ENCODE results near the gene LRRC75A. TPM values are rescaled to one million over a fixed set of nuclear protein-coding genes. Genes with fewer than 3 reads are reported as not detected.

LRRC75A gene
- total and polyA plus RNA-seq, 2 of the 8 experiments (the other 6 are each of a cell fraction or from before 2014, with no cell fraction given), result 9.7 to 9.9 TPM

- ChIA-PET CTCF (ENCODE audit: partially characterized antibody) (interaction anchor here (1.2 to 34.1 kb wide), 2 partner anchors 60 to 69 kb away, joined by 4 to 941 read pairs; no protein-coding TSS in a partner anchor), POLR2A (ENCODE audit: partially characterized antibody) (interaction anchor here (1.1 to 1.4 kb wide), 2 partner anchors 87 to 88 kb away, joined by 3 read pairs; no protein-coding TSS in a partner anchor)
- no peak overlapping the region for H2BK12ac ChIP-seq (ENCODE audit: low read depth, low read length)
- H3K4me3 ChIP-seq (ENCODE audit: extremely low read depth in 1 of 4, insufficient read depth in 2 of 4, low read depth in 3 of 4, low read length in 4 of 4), result no peak overlapping the region
- H3K4ac ChIP-seq (replicated peaks; ENCODE audit: insufficient read length, low read depth, low read length), result no peak overlapping the region
- no peak overlapping the region for H3K9ac ChIP-seq (replicated peaks in 1 of 4; ENCODE audit: extremely low read depth in 1 of 4, low read depth in 3 of 4, low read length in 3 of 4)
- no peaks in the 10 kb centered on the region for H3K36me3 ChIP-seq (ENCODE audit: control insufficient read depth in 2 of 4, insufficient read depth in 4 of 4, low read length in 3 of 4)
- FAIRE-seq (no peak), DNase-seq (ENCODE audit: low read depth in 1 of 2, low spot score in 2 of 2) (no peak)
- H4K20me1 ChIP-seq (replicated peaks in 1 of 2; ENCODE audit: control insufficient read depth in 1 of 2, insufficient read depth in 2 of 2, low read length in 2 of 2), result no peaks in the 10 kb centered on the region
- no peak overlapping the region for H4K5ac ChIP-seq (ENCODE audit: insufficient read length, low read depth, low read length)
- H3K23me2 ChIP-seq (ENCODE audit: low read depth, low read length), result no peaks in the 10 kb centered on the region; the same call in 1 of the 2 replicates
- H3K18ac ChIP-seq (ENCODE audit: extremely low read depth, low read length), result no peak overlapping the region
- H2BK5ac ChIP-seq (ENCODE audit: low read depth, low read length), result no peak overlapping the region
- H3K14ac ChIP-seq (ENCODE audit: insufficient read length), result no peak overlapping the region
- no peak overlapping the region for H2BK120ac ChIP-seq (replicated peaks; ENCODE audit: low read depth, low read length)
- H3K56ac ChIP-seq (replicated peaks; ENCODE audit: insufficient read length, low read depth, low read length), result no peak overlapping the region
- H3K4me2 ChIP-seq (ENCODE audit: insufficient read depth in 1 of 2, low read depth in 2 of 2, low read length in 2 of 2), result no peak overlapping the region
- H2BK20ac ChIP-seq (ENCODE audit: low read length), result no peak overlapping the region
- H3K4me1 ChIP-seq (replicated peaks in 1 of 4; ENCODE audit: control insufficient read depth in 3 of 4, insufficient read depth in 4 of 4, low read length in 3 of 4), result no peaks in the 10 kb centered on the region
- H2AFZ ChIP-seq (ENCODE audit: low read length), result no peak overlapping the region
- no peak overlapping the region for H3K27ac ChIP-seq (ENCODE audit: low read depth, low read length)
- no peaks in the 10 kb centered on the region for H3K9me3 ChIP-seq (ENCODE audit: insufficient read depth in 2 of 2, low read depth in 1 of 2, low read length in 1 of 2)
- no peaks in the 10 kb centered on the region for H3K79me1 ChIP-seq (ENCODE audit: low read depth, low read length)
- peaks cover 0 to 2% (median 0%) of the 10 kb centered on the region in 4 experiments; a peak in 1 of 7 replicates for H3K27me3 ChIP-seq (replicated peaks in 1 of 4; ENCODE audit: control insufficient read depth in 3 of 4, extremely low read depth in 1 of 4, insufficient read depth in 3 of 4, low read length in 3 of 4)
- TF ChIP-seq NRF1 (IDR thresholded peaks at IDR 0.05; ENCODE audit: low read depth, low read length) (no peak), KDM1A (IDR thresholded peaks at IDR 0.05; ENCODE audit: borderline replicate concordance, low read length) (no peak), PHF8 (conservative IDR thresholded peaks at IDR 0.05; ENCODE audit: low read depth, low read length) (no peak), GTF2F1 (IDR thresholded peaks at IDR 0.05; ENCODE audit: borderline replicate concordance, low read depth, low read length) (no peak), TAF7 (optimal IDR thresholded peaks at IDR 0.05; ENCODE audit: borderline replicate concordance, low read depth, low read length) (no peak), EGR1 (IDR thresholded peaks at IDR 0.05; ENCODE audit: borderline replicate concordance, low read depth, low read length) (no peak), SP1 (IDR thresholded peaks at IDR 0.05; ENCODE audit: low read depth, low read length) (no peak), CBX8 (IDR thresholded peaks at IDR 0.05; ENCODE audit: borderline replicate concordance, low read depth, low read length) (no peak), RXRA (IDR thresholded peaks at IDR 0.05; ENCODE audit: insufficient read depth, low read depth, low read length) (no peak), KDM4A (IDR thresholded peaks at IDR 0.05; ENCODE audit: low read depth, low read length, severe bottlenecking) (no peak), ATF2 (IDR thresholded peaks at IDR 0.05; ENCODE audit: low read length) (no peak), POLR2A (IDR thresholded peaks at IDR 0.05; ENCODE audit: control extremely low read depth in 1 of 2, low read depth in 2 of 2, low read length in 2 of 2) (no peak)
- H4K8ac ChIP-seq (ENCODE audit: extremely low read depth, insufficient read depth, low read length), result no peak overlapping the region
- no peak overlapping the region for H3K23ac ChIP-seq (ENCODE audit: insufficient read length)
- no peak overlapping the region for H2AK5ac ChIP-seq (ENCODE audit: low read depth, low read length)
- H4K91ac ChIP-seq (replicated peaks; ENCODE audit: insufficient read length, low read length), result no peak overlapping the region
- H3K79me2 ChIP-seq (ENCODE audit: control insufficient read depth in 1 of 2, insufficient read depth in 2 of 2, low read length in 2 of 2), result no peaks in the 10 kb centered on the region
- no peak overlapping the region for H2BK15ac ChIP-seq (ENCODE audit: low read length)
- 84% methylated on average over 4 of the region's 4 CpGs; no CpG with 5 or more reads in 1 of the 2 experiments for WGBS, 2 experiments (ENCODE audit: extremely low coverage in 1 of 2, insufficient coverage in 1 of 2, insufficient read length in 1 of 2, insufficient replicate concordance in 2 of 2, low coverage in 1 of 2, low lambda C conversion rate in 2 of 2, missing lambda C conversion rate in 1 of 2)
Measured at GRCh38 chr17:16527298-16527697, 35.3 kb upstream of the LRRC75A start.

Data from H1 (cell line).